GM12892 (cell line): Measurements from ENCODE around the gene PFDN1.

Experiments
- POLR2A ChIP-seq: IDR thresholded peaks from 2 replicates; pipeline ENCODE4 v1.6.1; 2011; ENCODE audit warnings: low read depth, low read length, control low read depth
- POLR2AphosphoS5 ChIP-seq: IDR thresholded peaks from 2 replicates; pipeline ENCODE4 v1.6.1; 2011; ENCODE audit warnings: low read depth, low read length, control low read depth
- TAF1 ChIP-seq: IDR thresholded peaks from 2 replicates; pipeline ENCODE4 v1.6.1; 2011; ENCODE audit warnings: low read depth, mild to moderate bottlenecking, control low read depth, low read length, borderline replicate concordance

DNA sequence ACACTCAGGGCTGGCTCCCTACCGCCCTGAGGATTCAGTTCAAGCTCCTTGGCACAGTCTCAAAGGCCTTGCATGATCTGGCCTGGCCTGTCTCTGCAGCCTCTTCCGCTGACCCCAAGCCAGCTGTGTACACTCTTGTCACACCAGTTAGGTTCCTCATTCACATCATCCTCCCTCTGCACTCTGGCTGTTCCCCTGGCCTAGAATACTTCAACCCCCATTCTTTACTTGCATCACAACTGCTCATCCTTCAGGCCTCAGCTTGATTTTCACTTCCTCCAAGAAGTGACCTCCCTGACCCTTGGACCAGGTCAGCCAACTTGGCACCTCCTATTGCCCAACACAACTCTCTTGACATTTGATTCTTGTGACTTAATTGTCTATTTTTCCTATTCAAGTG lies 18.9 kb upstream of the PFDN1 start:
- TF ChIP-seq POLR2A (no peak), POLR2AphosphoS5 (no peak), TAF1 (no peak)
